NCI-H2227 treated with DMSO at 0.1 percent for 48 hours (cell line): ENCODE measurements around the gene PPP2R5D.

ENCODE experiments used
- DNase-seq: peaks from one replicate; lab custom pipeline; 2025; lab: John Stamatoyannopoulos, UW

Gene PPP2R5D

DNA sequence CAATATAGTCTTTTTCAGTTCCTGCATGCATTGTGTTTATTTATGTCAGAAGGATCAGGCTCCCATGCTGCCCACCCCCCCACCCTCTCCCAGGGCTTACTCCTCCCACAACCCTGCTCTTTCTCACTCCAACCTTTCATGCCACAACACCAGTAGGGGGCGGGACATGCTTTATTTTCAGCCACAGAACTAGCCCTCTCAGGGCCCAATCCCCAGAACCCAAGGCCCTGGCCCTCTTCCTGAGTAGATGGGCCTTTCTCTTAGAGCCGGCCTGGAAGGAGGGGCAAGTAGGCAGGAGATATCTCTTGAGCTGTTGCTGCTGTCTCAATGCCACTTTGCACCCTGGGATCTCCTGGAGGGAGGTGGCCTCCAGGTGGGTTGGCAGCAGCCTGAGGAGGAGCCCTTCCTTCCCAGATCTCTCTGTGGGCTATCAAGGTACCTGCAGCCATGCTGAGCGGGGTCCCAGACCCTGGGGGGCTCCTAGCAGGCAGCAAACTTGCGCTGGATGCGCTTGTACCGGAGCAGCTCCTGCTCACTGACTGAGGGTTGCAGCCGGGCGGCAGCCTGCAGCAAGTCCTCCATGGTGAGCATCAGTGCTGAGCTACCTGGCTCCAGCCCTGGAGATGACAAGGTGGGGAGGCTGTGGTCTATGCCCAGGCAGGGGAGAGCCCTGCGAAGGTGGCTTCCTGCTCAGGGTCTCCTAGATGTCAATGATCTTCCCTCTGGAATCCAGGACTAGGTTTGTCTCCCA lies 20.3 kb upstream of the PPP2R5D start:
- no peak for DNase-seq

- no peak for DNase-seq
These were observed 17.8 kb upstream of the PPP2R5D start for GRCh38 chr6:42966571-42966970.

GRCh38 chr6:42967228-42967627 lies 17.1 kb upstream of the PPP2R5D start:
- DNase-seq: no peak

DNA sequence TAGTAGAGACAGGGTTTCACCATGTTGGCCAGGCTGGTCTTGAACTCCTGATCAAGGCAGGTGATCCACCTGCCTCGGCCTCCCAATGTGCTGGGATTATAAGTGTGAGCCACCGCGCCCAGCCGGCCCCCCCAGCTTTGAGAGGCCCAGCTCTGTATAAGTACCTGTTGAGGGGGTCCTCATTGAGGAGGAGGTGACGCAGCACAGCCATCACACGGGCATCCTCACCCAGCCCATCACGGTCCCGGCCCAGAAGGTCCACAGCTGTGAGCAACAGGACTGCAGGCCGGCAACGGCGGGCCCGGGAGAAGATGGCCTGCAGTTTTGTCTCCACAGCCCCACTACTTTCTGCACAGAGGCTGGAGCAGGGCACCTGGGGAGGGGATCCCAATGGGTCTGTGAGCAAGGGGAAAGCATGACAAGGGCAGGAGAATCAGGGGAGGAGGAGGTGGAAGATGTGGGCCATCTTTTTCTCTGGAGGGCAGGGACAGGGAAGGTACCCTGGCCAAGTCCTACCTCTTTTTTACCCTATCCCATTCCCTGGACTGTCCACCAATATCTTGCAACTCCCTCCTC lies 16.2 kb upstream of the PPP2R5D start:
- no peak for DNase-seq

DNA sequence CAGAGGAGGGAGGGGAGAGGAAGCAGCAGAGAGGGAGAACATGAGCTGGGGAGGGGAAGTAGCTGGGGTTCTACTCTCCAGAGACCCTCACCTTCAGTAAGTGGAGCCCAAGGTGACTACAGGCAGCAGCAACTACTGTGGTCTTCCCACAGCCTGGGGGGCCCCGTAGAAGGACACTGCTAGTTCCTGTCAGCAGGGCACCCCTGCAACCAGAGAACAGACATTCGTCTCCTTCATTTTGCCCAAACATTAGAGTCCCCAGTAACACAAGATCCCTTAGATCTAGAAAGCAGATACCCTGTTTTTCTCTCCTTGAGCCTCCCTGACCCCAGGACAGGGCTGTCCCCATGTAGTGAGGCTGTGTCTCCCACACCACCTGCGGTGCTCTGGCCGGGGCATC lies 15.6 kb upstream of the PPP2R5D start:
- no peak for DNase-seq

- no peak for DNase-seq
These were observed 14.9 kb upstream of the PPP2R5D start for GRCh38 chr6:42969431-42969830.

GRCh38 chr6:42969934-42970333 lies 14.4 kb upstream of the PPP2R5D start:
- no peak for DNase-seq

DNA sequence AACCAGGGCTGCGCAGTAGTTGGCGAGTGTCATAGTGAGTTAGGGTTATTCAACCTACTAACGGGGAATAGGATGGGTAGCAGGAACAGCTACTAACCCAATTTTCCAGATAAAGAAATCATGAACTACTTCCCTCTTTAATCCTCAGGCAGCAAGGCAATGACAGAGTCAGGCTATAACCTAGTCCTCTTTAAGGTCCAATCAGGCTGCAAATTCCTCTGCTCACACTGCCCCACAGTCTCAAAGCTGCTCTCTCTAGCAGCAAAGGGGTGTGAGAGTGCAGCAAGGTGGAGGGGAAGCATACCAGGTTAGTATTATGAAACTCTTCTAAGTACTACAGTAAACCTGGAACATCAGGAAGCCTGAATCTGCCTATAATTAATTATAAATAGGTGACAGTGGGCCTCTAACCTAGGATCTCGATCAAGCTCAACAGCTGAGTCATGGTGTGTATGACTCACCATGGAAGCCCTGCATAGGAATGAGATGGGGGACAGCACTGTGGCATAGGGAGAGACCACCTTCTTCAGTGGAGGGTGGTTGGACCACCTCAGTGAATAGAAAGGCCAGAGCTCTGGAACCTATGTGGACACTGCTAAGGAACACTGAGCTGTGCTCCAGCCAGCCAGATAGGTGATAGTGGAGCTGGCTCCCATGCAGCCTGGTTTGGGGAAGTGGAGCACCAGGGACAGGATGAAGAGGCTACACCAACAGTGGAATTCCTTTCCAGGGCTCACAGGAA lies 13.3 kb upstream of the PPP2R5D start:
- DNase-seq: no peak

DNA sequence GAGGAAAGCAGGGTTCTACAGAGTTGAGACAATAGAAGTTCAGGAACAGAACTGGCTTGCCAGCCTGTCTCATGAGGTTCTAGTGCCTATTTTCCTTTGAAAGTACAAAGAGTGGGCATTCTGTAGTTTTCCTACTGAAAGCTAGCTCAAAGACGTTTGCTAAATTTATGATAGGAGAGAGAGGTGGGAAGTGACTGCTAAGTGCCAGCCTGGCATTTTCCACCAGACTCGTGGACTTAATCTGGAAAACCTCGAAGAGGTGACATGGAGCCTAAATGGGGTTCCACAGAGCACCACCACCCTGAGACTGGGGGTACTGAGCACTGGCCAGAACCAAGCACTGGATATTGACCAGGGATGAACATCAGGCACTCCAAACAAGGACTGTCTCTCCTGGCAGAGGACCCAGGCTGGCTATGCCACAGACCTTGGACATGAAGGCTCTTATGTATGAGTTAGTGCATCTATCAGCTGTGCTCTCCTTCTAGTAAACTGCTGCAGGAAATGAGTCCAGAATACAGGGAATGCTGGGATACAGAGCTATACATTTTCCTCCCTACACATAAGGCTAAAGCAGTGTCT lies 12.5 kb upstream of the PPP2R5D start:
- DNase-seq: no peak

DNA sequence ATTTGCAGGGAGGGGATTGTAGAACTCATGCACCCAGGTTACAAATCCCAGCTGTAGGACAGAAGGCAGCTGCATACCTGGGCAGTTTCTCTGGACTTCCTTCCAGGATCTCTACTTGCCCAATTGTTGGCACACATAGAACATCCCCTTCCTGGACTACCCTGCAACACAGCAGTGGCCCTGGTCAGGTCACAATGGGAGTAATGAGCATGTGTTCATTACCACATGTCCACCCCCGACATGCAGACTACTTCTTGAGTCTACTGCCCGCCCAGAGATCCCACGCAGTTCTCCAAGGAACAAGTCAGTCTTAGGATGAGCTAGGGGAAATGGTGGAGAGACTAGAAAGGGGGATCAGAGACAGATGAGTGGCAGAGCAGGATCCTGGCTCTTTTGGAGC lies 10.4 kb upstream of the PPP2R5D start:
- no peak for DNase-seq

DNA sequence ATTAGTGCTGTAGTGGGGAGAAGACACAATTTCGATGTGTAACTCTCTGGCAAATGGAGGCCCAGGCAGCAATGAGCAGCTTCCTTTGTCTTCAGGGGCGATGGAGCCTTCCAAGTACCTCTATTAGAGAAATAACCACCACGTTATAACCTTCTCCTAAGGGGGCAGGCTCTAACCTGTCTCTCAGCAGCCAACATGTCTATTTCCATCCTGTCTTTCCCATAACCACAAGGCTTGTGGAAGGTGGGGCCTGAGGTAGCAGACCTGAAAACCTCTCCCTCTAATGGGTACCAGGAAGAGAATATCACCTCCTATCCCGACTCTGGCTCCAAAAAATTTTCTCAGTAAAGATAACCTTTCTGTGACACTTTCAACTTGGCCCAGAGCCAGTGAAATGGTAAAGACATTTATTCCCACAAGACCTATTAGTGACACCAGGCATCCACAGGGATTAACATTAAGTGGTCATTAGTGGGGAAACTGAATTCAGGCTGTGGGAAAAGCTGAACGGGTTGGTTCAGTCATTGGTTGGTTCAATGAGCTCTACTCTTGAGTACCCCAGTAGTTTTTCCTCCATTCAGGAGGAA lies 9.4 kb upstream of the PPP2R5D start:
- no peak for DNase-seq

- DNase-seq: no peak
These were observed 5.9 kb upstream of the PPP2R5D start for GRCh38 chr6:42978487-42978838.

DNA sequence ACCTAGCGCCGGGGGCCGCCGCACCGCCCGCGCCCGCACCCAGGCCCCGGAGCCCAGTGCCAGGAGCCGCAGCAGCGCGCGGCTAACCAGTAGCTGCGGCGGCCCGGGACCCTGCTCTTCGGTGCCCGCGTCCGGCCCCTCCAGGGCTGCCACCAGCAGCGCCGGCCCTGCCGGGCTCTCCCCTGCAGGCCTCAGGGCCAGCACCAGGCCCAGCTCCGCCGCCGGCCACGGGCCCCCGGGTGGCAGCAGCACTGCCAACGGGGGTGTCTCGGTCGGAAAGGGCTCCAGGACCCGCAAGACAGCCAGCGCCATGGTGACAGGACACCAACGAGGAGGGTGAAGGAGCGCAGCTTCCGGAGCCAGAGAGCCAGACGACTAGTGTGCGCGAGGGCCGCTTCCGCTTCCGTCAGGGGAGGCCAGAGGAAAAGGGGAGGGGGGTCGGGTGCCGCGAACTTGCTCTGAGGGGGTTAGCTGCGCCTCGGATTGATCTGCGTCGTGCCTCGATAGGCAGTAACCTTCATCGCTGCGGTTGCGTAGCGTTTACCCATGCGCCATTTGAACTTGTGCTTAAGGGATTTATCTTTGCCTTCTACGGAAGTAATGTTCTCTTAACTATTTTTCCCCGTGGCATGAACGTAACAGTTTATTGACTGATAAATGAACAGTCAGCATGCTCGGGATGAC lies 5.4 kb upstream of the PPP2R5D start, which contains the start of gene PEX6:
PEX6 (minus strand) TSS at position 343 of the 684 bp plus-strand sequence; CDS start at position 312, 31 bp downstream.
- DNase-seq: peak; percentile 89

DNA sequence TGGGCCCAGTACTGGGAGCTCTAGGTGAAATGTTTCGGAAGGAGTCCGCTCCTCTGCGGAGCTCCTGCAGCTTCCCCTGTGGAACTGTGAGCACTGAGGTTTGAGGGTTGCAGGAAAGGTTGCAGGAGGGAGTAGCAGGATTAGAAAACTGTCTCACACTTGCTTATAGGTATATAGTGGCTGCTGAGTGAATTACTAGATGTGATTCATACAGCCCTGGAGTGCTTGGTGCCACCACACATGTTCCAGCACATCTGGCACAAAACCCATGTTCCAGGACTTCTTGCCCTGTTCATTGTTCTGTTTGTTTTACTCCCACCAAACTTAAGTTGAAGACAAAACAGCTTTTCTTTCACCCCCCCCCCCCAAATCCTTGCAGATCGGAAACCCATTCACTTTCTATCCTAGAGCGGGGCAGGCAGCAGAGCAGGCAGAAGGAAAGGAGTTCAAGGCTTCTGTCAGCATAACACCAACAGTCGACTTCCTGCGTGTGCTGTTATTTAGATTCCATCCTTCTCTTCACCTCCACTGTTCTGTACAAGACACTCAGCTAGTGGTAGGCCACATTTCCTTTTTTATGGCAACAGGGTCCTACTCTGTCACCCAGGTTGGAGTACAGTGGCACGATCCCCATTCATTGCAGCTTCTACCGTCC lies 4.7 kb upstream of the PPP2R5D start:
- DNase-seq: no peak

DNA sequence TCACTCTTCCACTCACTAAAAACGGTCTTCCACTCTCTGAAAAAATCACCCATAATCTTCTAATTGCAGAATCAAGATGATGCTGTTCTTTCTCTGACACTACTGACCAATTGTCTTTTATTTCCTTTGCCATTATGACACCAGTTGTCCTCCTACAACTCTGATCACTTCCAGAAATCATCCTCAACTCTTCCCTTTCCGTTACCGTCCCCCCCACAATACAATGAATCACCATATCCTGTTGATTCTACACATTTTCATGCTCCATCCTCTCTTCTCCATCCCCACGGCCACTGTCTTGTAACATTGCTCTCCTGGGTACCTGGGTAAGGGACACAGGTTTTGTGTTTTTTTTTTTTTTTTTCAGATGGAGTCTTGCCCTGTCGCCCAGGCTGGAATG lies 2.5 kb upstream of the PPP2R5D start:
- no peak for DNase-seq

- DNase-seq: no peak
These were observed 630 bp downstream of the PPP2R5D start for GRCh38 chr6:42984924-42985475.

DNA sequence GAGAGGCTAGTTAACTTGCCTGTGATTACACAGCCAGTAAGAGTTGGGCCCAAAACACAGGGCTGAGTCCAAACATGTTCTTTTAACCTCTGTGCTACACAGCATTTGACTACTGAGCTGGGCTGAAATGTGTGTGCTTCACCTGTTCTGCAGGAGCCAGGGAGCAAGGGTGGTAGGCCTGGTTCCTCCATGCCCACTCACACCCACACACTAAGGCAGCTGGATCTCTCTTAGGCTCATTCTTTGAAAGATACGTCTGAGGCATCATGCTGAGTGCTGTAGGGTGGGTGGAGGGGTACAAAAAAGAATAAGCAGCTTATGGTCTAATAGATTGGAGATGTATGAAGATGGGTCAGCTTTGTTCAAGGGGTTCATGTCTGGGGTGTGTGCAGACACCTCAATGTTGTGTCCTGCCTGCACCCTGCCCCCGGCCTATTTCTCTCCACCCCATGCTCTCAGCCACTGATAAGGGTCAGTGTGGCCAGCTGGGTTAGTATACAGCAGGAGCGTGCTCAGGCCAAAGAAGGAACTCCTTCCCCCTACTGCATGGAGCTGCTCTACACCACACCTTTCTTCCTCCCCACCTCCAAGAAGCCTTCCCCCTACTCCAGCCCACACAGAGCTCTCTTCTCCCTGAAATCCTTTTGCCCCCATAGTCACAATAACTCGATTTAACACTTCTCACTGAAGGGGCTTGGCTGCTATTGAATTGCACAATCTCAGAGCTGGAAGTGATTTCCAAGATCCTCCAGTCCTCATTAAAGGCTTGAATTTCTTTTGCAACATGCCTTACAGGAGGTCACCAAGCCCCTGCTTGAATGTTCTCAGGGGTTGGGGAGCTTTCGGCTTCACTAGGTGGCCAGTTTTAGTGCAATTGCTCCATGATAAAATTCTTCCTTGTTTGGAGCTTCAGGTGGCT lies 3.4 kb downstream of the PPP2R5D start:
- DNase-seq: no peak

- DNase-seq: no peak
These were observed 4.2 kb downstream of the PPP2R5D start for GRCh38 chr6:42988486-42989020.

- DNase-seq: no peak
These were observed 5.6 kb downstream of the PPP2R5D start for GRCh38 chr6:42989923-42990322.

GRCh38 chr6:42993445-42993844 lies 9.1 kb downstream of the PPP2R5D start:
- DNase-seq: no peak
